HepG2 (cell line): ENCODE measurements around the gene ZNF12. TPM values are rescaled to one million over a fixed set of nuclear protein-coding genes. Genes with fewer than 3 reads are reported as not detected.
A peak's percentile ranks its signal among the peaks of the same experiment; 100 is the strongest.

Experiments
- ARNT ChIP-seq: fragments of 450-650 bp; IDR thresholded peaks from 2 replicates; pipeline ENCODE4 v1.6.1; 2017
- EED ChIP-seq: sonication (generic); formaldehyde crosslinking; IDR thresholded peaks from 2 replicates; pipeline ENCODE4 v1.5.0; 2020; ENCODE audit warnings: mild to moderate bottlenecking, missing genetic modification reagents
- GATAD2A ChIP-seq: IDR thresholded peaks from 2 replicates; pipeline ENCODE4 v1.6.1; 2016
- GTF3A ChIP-seq: sonication (generic); formaldehyde crosslinking; conservative IDR thresholded peaks from 2 replicates; pipeline ENCODE4 v1.4.0; 2020; ENCODE audit warnings: mild to moderate bottlenecking, missing genetic modification reagents
- HMGA1 ChIP-seq: sonication (generic); formaldehyde crosslinking; conservative IDR thresholded peaks from 2 replicates; pipeline ENCODE4 v1.4.0; 2020; ENCODE audit warnings: missing genetic modification reagents
- HNRNPH1 ChIP-seq: fragments of 200-400 bp; formaldehyde crosslinking; optimal IDR thresholded peaks from 2 replicates; pipeline ENCODE3; 2017; ENCODE audit warnings: mild to moderate bottlenecking, low read depth, low read length
- IKZF1 ChIP-seq: fragments of 450-650 bp; IDR thresholded peaks from 2 replicates; pipeline ENCODE4 v1.7.1; 2016
- KLF11 ChIP-seq: IDR thresholded peaks from 2 replicates; pipeline ENCODE4 v1.6.1; 2016; ENCODE audit warnings: missing compliant biosample characterization
- MZF1 ChIP-seq: sonication (generic); formaldehyde crosslinking; IDR thresholded peaks from 2 replicates; pipeline ENCODE4 v1.8.1; 2023; ENCODE audit warnings: mild to moderate bottlenecking, missing genetic modification reagents, borderline replicate concordance
- NFRKB ChIP-seq: fragments of 450-650 bp; IDR thresholded peaks from 2 replicates; pipeline ENCODE4 v1.6.1; 2017
- POLR2AphosphoS5 ChIP-seq: IDR thresholded peaks from 2 replicates; pipeline ENCODE4 v1.6.1; 2012; ENCODE audit warnings: low read depth, low read length
- REXO4 ChIP-seq: sonication (generic); formaldehyde crosslinking; IDR thresholded peaks from 2 replicates; pipeline ENCODE4 v1.8.0; 2022; ENCODE audit warnings: missing genetic modification reagents, mild to moderate bottlenecking, borderline replicate concordance
- RXRA ChIP-seq: sonication (generic); formaldehyde crosslinking; IDR thresholded peaks from 2 replicates; pipeline ENCODE4 v1.5.1; 2020; ENCODE audit warnings: missing genetic modification reagents
- SATB2 ChIP-seq: sonication (generic); formaldehyde crosslinking; IDR thresholded peaks from 2 replicates; pipeline ENCODE4 v1.5.0; 2020; ENCODE audit warnings: missing genetic modification reagents
- SIX1 ChIP-seq: sonication (generic); formaldehyde crosslinking; IDR thresholded peaks from 2 replicates; pipeline ENCODE4 v1.4.0; 2020; ENCODE audit warnings: missing genetic modification reagents, borderline replicate concordance
- WIZ ChIP-seq: sonication (generic); formaldehyde crosslinking; IDR thresholded peaks from 2 replicates; pipeline ENCODE4 v1.5.1; 2020; ENCODE audit warnings: mild to moderate bottlenecking, missing genetic modification reagents
- XBP1 ChIP-seq: sonication (generic); formaldehyde crosslinking; IDR thresholded peaks from 2 replicates; pipeline ENCODE4 v1.5.0; 2020; ENCODE audit warnings: missing genetic modification reagents
- ZIK1 ChIP-seq: sonication (generic); formaldehyde crosslinking; IDR thresholded peaks from 2 replicates; pipeline ENCODE4 v1.5.0; 2020; ENCODE audit warnings: mild to moderate bottlenecking, low read depth, missing genetic modification reagents, borderline replicate concordance
- ZNF260 ChIP-seq: sonication (generic); formaldehyde crosslinking; IDR thresholded peaks from 2 replicates; pipeline ENCODE4 v1.4.0; 2020; ENCODE audit warnings: missing genetic modification reagents, low read depth, mild to moderate bottlenecking, borderline replicate concordance
- ZNF468 ChIP-seq: sonication (generic); formaldehyde crosslinking; IDR thresholded peaks from 2 replicates; pipeline ENCODE4 v1.8.0; 2022; ENCODE audit warnings: mild to moderate bottlenecking, moderate library complexity, missing genetic modification reagents
- ZNF496 ChIP-seq: sonication (generic); formaldehyde crosslinking; IDR thresholded peaks from 2 replicates; pipeline ENCODE4 v1.8.1; 2023; ENCODE audit warnings: mild to moderate bottlenecking, moderate library complexity, missing genetic modification reagents; ENCODE audit not compliant: insufficient replicate concordance
- ZNF512 ChIP-seq: sonication (generic); formaldehyde crosslinking; IDR thresholded peaks from 2 replicates; pipeline ENCODE4 v1.4.0; 2020; ENCODE audit warnings: mild to moderate bottlenecking, missing genetic modification reagents
- ZNF724P ChIP-seq: sonication (generic); formaldehyde crosslinking; IDR thresholded peaks from 2 replicates; pipeline ENCODE4 v1.8.0; 2022; ENCODE audit warnings: missing genetic modification reagents, borderline replicate concordance
- polyA plus RNA-seq, 8 experiments: library from polyadenylated mRNA; depleted of rRNA in 3 of 8; stranded (reverse) in 7 of 8; unstranded in 1 of 8; fragments of >200 nt; fragmentation: Illumina TruSeq in 4 of 8; extraction: Trizol in 4 of 8; gene quantifications; 2 replicates each; pipeline versions ENCODE4 v1.2.1 to v1.2.3, GENCODE V29; 2011 to 2016; ENCODE audit warnings: low read depth in 4 of 8, missing spikeins in 1 of 8, mixed read lengths in 1 of 8; ENCODE audit not compliant: insufficient read depth in 1 of 8
- total RNA-seq, 5 experiments: library from RNA; depleted of rRNA; stranded (reverse); fragments of >200 nt; fragmentation: Illumina TruSeq; extraction: Trizol; gene quantifications; 2 replicates each; pipeline ENCODE4 v1.2.3, GENCODE V29; 2016; ENCODE audit warnings: low read depth in 1 of 5
- TF ChIP-seq, protein P1 (sequence below): IDR thresholded peaks from 2 replicates; pipeline ENCODE4 v1.6.1; 2016; ENCODE audit warnings: mild to moderate bottlenecking, missing biosample characterization, missing genetic modification reagents
- TF ChIP-seq, protein P2 (sequence below): sonication (generic); formaldehyde crosslinking; conservative IDR thresholded peaks from 2 replicates; pipeline ENCODE4 v1.8.1; 2023; ENCODE audit warnings: missing genetic modification reagents
- TF ChIP-seq, protein P3 (sequence below): sonication (generic); formaldehyde crosslinking; IDR thresholded peaks from 2 replicates; pipeline ENCODE4 v1.5.0; 2020; ENCODE audit warnings: mild to moderate bottlenecking, missing genetic modification reagents, moderate library complexity
- TF ChIP-seq, protein P4 (sequence below): IDR thresholded peaks from 2 replicates; pipeline ENCODE4 v1.6.1; 2016

ZNF12 gene
- total and polyA plus RNA-seq, 2 of the 13 experiments (the other 11 are each of a cell fraction or from before 2014, with no cell fraction given), result 21.4 to 22.8 TPM

- TF ChIP-seq ZIK1 (CRISPR knock-in tag) (no peak; the same call in 1 of the 2 replicates), SIX1 (CRISPR knock-in tag) (no peak), ZNF468 (no peak), SATB2 (CRISPR knock-in tag) (no peak), KLF11 (CRISPR knock-in tag) (no peak), NFRKB (no peak), ZNF260 (CRISPR knock-in tag) (no peak), ZNF724P (peak; percentile 53; the same call in 1 of the 2 replicates), HNRNPH1 (no peak), EED (CRISPR knock-in tag) (0 out of 2 replicates have a peak, but pooled peaks have one; percentile 19), RXRA (CRISPR knock-in tag) (peak; percentile 99), GTF3A (CRISPR knock-in tag) (no peak), REXO4 (CRISPR knock-in tag) (0 out of 2 replicates have a peak, but pooled peaks have one; percentile 71), ZNF512 (CRISPR knock-in tag) (no peak), WIZ (CRISPR knock-in tag) (no peak), ZNF496 (no peak), POLR2AphosphoS5 (peak; percentile 90), HMGA1 (no peak), MZF1 (CRISPR knock-in tag) (no peak), IKZF1 (no peak), ARNT (no peak), GATAD2A (CRISPR knock-in tag) (peak; percentile 33; the same call in 1 of the 2 replicates), XBP1 (CRISPR knock-in tag) (no peak)
- TF ChIP-seq, protein P1, sequence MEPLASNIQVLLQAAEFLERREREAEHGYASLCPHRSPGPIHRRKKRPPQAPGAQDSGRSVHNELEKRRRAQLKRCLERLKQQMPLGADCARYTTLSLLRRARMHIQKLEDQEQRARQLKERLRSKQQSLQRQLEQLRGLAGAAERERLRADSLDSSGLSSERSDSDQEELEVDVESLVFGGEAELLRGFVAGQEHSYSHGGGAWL (CRISPR knock-in tag), result peak; percentile 85
- TF ChIP-seq, protein P2, sequence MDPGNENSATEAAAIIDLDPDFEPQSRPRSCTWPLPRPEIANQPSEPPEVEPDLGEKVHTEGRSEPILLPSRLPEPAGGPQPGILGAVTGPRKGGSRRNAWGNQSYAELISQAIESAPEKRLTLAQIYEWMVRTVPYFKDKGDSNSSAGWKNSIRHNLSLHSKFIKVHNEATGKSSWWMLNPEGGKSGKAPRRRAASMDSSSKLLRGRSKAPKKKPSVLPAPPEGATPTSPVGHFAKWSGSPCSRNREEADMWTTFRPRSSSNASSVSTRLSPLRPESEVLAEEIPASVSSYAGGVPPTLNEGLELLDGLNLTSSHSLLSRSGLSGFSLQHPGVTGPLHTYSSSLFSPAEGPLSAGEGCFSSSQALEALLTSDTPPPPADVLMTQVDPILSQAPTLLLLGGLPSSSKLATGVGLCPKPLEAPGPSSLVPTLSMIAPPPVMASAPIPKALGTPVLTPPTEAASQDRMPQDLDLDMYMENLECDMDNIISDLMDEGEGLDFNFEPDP (CRISPR knock-in tag), result no peak
- TF ChIP-seq, protein P3, sequence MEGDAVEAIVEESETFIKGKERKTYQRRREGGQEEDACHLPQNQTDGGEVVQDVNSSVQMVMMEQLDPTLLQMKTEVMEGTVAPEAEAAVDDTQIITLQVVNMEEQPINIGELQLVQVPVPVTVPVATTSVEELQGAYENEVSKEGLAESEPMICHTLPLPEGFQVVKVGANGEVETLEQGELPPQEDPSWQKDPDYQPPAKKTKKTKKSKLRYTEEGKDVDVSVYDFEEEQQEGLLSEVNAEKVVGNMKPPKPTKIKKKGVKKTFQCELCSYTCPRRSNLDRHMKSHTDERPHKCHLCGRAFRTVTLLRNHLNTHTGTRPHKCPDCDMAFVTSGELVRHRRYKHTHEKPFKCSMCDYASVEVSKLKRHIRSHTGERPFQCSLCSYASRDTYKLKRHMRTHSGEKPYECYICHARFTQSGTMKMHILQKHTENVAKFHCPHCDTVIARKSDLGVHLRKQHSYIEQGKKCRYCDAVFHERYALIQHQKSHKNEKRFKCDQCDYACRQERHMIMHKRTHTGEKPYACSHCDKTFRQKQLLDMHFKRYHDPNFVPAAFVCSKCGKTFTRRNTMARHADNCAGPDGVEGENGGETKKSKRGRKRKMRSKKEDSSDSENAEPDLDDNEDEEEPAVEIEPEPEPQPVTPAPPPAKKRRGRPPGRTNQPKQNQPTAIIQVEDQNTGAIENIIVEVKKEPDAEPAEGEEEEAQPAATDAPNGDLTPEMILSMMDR (CRISPR knock-in tag), result peak; percentile 50
- TF ChIP-seq, protein P4, sequence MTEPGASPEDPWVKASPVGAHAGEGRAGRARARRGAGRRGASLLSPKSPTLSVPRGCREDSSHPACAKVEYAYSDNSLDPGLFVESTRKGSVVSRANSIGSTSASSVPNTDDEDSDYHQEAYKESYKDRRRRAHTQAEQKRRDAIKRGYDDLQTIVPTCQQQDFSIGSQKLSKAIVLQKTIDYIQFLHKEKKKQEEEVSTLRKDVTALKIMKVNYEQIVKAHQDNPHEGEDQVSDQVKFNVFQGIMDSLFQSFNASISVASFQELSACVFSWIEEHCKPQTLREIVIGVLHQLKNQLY (CRISPR knock-in tag), result 0 out of 2 replicates have a peak, but pooled peaks have one; percentile 16
Measured at GRCh38 chr7:6729492-6730342, 23.0 kb upstream of the ZNF12 start (continued).
